Endothelial cell of umbilical vein (primary cell): ENCODE data around the gene RAB6B. TPM values are rescaled to one million over a fixed set of nuclear protein-coding genes. Genes with fewer than 3 reads are reported as not detected.

Source experiments
- BruUV-seq: library from RNA; stranded (reverse); fragments of 400-500 nt; replicated peaks from 2 replicates; lab custom pipeline; 2021; lab: Mats Ljungman, UMichigan
- CTCF ChIA-PET: fragments of 300-600, 350-600 bp; sonication (Branson Sonifier 250); formaldehyde crosslinking; loops from one replicate; lab custom pipeline; 2021; ENCODE audit warnings: antibody characterized with exemption, inconsistent platforms; lab: Charles Lee
- POLR2A ChIA-PET: fragments of 300-600, 350-600 bp; sonication (Branson Sonifier 250); formaldehyde crosslinking; loops from one replicate; lab custom pipeline; 2021; ENCODE audit warnings: antibody characterized with exemption, inconsistent platforms; lab: Charles Lee
- DNase-seq: peaks from one replicate; pipeline ENCODE4 v3.0.0-alpha.2; 2011; ENCODE audit warnings: low read depth, low spot score
- FAIRE-seq: peaks from 2 replicates; lab custom pipeline; 2011; peaks lifted over from hg19 to GRCh38; lab: Jason Lieb, UNC
- H2AFZ ChIP-seq: 2 replicates; pipeline ENCODE4 v1.6.0; 2012; ENCODE audit warnings: low read depth, low read length, control low read depth, inconsistent platforms
- H3K27ac ChIP-seq: 2 replicates; pipeline ENCODE4 v1.5.1; 2011; ENCODE audit warnings: low read depth, mild to moderate bottlenecking, control low read depth, low read length, moderate library complexity; ENCODE audit not compliant: insufficient read depth
- H3K27me3 ChIP-seq, 2 experiments: 2 replicates each; pipeline versions ENCODE4 v1.6.0 to v1.6.1; 2011; ENCODE audit warnings: low read length in 2 of 2, mixed read lengths in 1 of 2; ENCODE audit not compliant: control insufficient read depth in 2 of 2, insufficient read depth in 2 of 2
- H3K36me3 ChIP-seq, 2 experiments: 2 replicates in 1 of 2; 3 replicates in 1 of 2; pipeline ENCODE4 v1.5.1; 2011; ENCODE audit warnings: low read length in 2 of 2, mild to moderate bottlenecking in 1 of 2, moderate library complexity in 1 of 2; ENCODE audit not compliant: control insufficient read depth in 2 of 2, insufficient read depth in 2 of 2; ENCODE audit errors: extremely low read depth in 1 of 2
- H3K4me1 ChIP-seq: 3 replicates; pipeline ENCODE4 v1.5.1; 2011; ENCODE audit warnings: mild to moderate bottlenecking, low read length; ENCODE audit not compliant: control insufficient read depth, insufficient read depth; ENCODE audit errors: extremely low read depth
- H3K4me2 ChIP-seq: 2 replicates; pipeline ENCODE4 v1.6.1; 2011; ENCODE audit warnings: low read length, control low read depth, mixed read lengths; ENCODE audit not compliant: insufficient read depth
- H3K4me3 ChIP-seq, 3 experiments: fragments of 200-600 bp in 1 of 3; sonication (generic), shearing (Covaris generic) in 1 of 3; replicated peaks in 1 of 3; 2 replicates each; pipeline ENCODE4 v1.5.1; 2011 to 2016; ENCODE audit warnings: control low read depth in 3 of 3, low read length in 3 of 3, mild to moderate bottlenecking in 2 of 3, inconsistent platforms in 1 of 3, low read depth in 1 of 3, moderate library complexity in 1 of 3; ENCODE audit not compliant: insufficient read depth in 1 of 3
- H3K79me2 ChIP-seq: 2 replicates; pipeline ENCODE4 v1.6.0; 2012; ENCODE audit warnings: low read length, inconsistent platforms; ENCODE audit not compliant: control insufficient read depth, insufficient read depth
- H3K9ac ChIP-seq: replicated peaks from 2 replicates; pipeline ENCODE3; 2011; ENCODE audit warnings: low read length, control low read depth; ENCODE audit not compliant: insufficient read depth; ENCODE audit errors: extremely low read depth
- H3K9me1 ChIP-seq: replicated peaks from 3 replicates; pipeline ENCODE4 v1.6.0; 2011; ENCODE audit warnings: mild to moderate bottlenecking, low read length; ENCODE audit not compliant: control insufficient read depth, insufficient read depth; ENCODE audit errors: extremely low read depth
- H3K9me3 ChIP-seq: replicated peaks from 2 replicates; pipeline ENCODE4 v1.5.1; 2012; ENCODE audit warnings: low read length, inconsistent platforms; ENCODE audit not compliant: control insufficient read depth, insufficient read depth
- H4K20me1 ChIP-seq: replicated peaks from 2 replicates; pipeline ENCODE3; 2011; ENCODE audit warnings: mild to moderate bottlenecking, low read length; ENCODE audit not compliant: control insufficient read depth, insufficient read depth; ENCODE audit errors: extremely low read depth
- CTCF ChIP-seq, 2 donors: IDR thresholded peaks; 1 replicate in 1 of 2; 2 replicates in 1 of 2; pipeline ENCODE4 v1.5.1; 2011; ENCODE audit warnings: low read length in 2 of 2, mild to moderate bottlenecking in 2 of 2, moderate library complexity in 2 of 2, control low read depth in 1 of 2, inconsistent platforms in 1 of 2, low read depth in 1 of 2; ENCODE audit not compliant: insufficient read depth in 1 of 2; ENCODE audit errors: extremely low read depth in 1 of 2
- EZH2 ChIP-seq: IDR thresholded peaks from 2 replicates; pipeline ENCODE4 v1.6.1; 2012; ENCODE audit warnings: borderline replicate concordance, low read depth, mild to moderate bottlenecking, moderate library complexity, low read length, inconsistent platforms; ENCODE audit not compliant: severe bottlenecking
- FOS ChIP-seq: IDR thresholded peaks from 2 replicates; pipeline ENCODE4 v1.6.1; 2011; ENCODE audit warnings: mild to moderate bottlenecking, low read length, moderate library complexity, borderline replicate concordance; ENCODE audit not compliant: insufficient read depth
- GATA2 ChIP-seq: IDR thresholded peaks from 2 replicates; pipeline ENCODE4 v1.7.0; 2011; ENCODE audit warnings: low read depth, mild to moderate bottlenecking, moderate library complexity, mixed read lengths, low read length; ENCODE audit not compliant: insufficient read length, insufficient read depth
- JUN ChIP-seq: IDR thresholded peaks from 2 replicates; pipeline ENCODE4 v1.6.1; 2011; ENCODE audit warnings: borderline replicate concordance, low read depth; ENCODE audit not compliant: insufficient read length, insufficient read depth
- MYC ChIP-seq: IDR thresholded peaks from one replicate; pipeline ENCODE4 v1.6.1; 2011; ENCODE audit warnings: mild to moderate bottlenecking, low read depth, low read length
- POLR2A ChIP-seq: IDR thresholded peaks from 2 replicates; pipeline ENCODE4 v1.6.1; 2012; ENCODE audit warnings: low read depth, mild to moderate bottlenecking, control low read depth, low read length
- POLR2AphosphoS5 ChIP-seq: IDR thresholded peaks from 2 replicates; pipeline ENCODE4 v1.6.1; 2012; ENCODE audit warnings: low read depth, mild to moderate bottlenecking, control low read depth, low read length, moderate library complexity; ENCODE audit not compliant: insufficient read depth
- dilution Hi-C: fragments of 300-500 bp; cut with MboI; formaldehyde crosslinking; loops from one replicate; pipeline ENCODE4 v1.15.0; 2019; ENCODE audit warnings: low sequenced_read_pairs; ENCODE audit not compliant: extremely low pct_ligation_motif_present
- intact Hi-C: fragments of 100-400 bp; cut with micrococcal nuclease; formaldehyde crosslinking; loops from one replicate; pipeline ENCODE4 v1.10.0; 2022
- polyA plus RNA-seq, 4 experiments: library from polyadenylated mRNA; depleted of rRNA in 3 of 4; stranded (reverse) in 3 of 4; unstranded in 1 of 4; fragments of >200 nt; gene quantifications; 2 replicates each; pipeline versions ENCODE4 v1.2.1 to v1.2.3, GENCODE V29; 2011 to 2012; ENCODE audit warnings: missing spikeins in 1 of 4
- total RNA-seq: library from RNA; stranded (reverse); gene quantifications from 2 replicates; pipeline ENCODE4 v1.2.3, GENCODE V29; 2021
- TF ChIP-seq, protein P1 (sequence below): IDR thresholded peaks from 2 replicates; pipeline ENCODE4 v1.6.1; 2011; ENCODE audit not compliant: insufficient read depth, insufficient read length

The RAB6B gene
- total and polyA plus RNA-seq, 2 donors (not counting 3 experiments of a cell fraction or from before 2014, with no cell fraction given), result 1.7 to 6.7 TPM

- ChIA-PET POLR2A (no interaction called here), CTCF (interaction anchor here (1.0 to 7.2 kb wide), 11 partner anchors 9 to 548 kb away, joined by 3 to 223 read pairs (median 4); no protein-coding TSS in a partner anchor)
- DNase-seq, result no peak
- Histone ChIP-seq H3K36me3 (no peaks in the 10 kb centered on the region), H3K9me3 (no peaks in the 10 kb centered on the region), H3K9me1 (no peaks in the 10 kb centered on the region), H3K9ac (no peak overlapping the region), H3K4me2 (no peak overlapping the region), H3K4me1 (peaks cover 7% of the 10 kb centered on the region), H2AFZ (no peak overlapping the region), H3K4me3 (no peak overlapping the region), H4K20me1 (no peaks in the 10 kb centered on the region), H3K27ac (no peak overlapping the region), H3K79me2 (no peaks in the 10 kb centered on the region), H3K27me3 (no peaks in the 10 kb centered on the region)
- FAIRE-seq, result no peak
- no TSS peak for BruUV-seq
- dilution Hi-C loops (loop anchor here (25.0 kb wide), 1 partner anchor 280 kb away; no protein-coding TSS in a partner anchor), intact Hi-C loops (loop anchor here (5.0 kb wide), 1 partner anchor 540 kb away; no protein-coding TSS in a partner anchor)
- TF ChIP-seq CTCF (IDR thresholded peaks at IDR 0.05; ENCODE audit: extremely low read depth in 1 of 2, insufficient read depth in 1 of 2, low read depth in 1 of 2, low read length in 2 of 2) (no peak), JUN (no peak), POLR2A (no peak)
- TF ChIP-seq, protein P1, sequence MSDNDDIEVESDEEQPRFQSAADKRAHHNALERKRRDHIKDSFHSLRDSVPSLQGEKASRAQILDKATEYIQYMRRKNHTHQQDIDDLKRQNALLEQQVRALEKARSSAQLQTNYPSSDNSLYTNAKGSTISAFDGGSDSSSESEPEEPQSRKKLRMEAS, result no peak
These were observed 36.3 kb upstream of the RAB6B start for GRCh38 chr3:133932009-133932408.

DNA sequence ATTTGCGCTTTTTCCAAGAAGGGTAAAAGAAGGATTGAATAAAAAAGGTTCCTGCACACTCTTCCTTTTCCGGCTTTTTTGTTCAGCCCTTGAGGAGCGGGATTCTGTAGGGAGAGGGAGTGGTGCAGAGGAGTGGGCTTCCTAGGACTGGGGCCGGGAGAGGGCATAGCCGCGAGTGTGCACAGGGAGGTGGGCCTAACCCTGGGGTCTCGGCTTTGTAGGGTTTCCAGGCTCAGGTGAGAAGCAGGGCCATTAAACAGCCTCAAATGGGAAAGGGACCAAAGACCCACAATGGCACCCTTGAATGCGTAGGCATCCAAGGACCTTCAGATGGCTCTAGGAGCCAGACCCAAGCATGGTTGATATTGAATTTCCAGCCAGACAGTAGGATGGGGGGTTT lies 35.4 kb upstream of the RAB6B start:
- BruUV-seq, result no TSS peak
- H4K20me1 ChIP-seq, result no peaks in the 10 kb centered on the region
- no peak overlapping the region for H3K4me2 ChIP-seq
- TF ChIP-seq, protein P1, result no peak
- TF ChIP-seq FOS (no peak), EZH2 (no peak), CTCF (IDR thresholded peaks at IDR 0.05; ENCODE audit: extremely low read depth in 1 of 2, insufficient read depth in 1 of 2, low read depth in 1 of 2, low read length in 2 of 2) (no peak), GATA2 (no peak), POLR2A (no peak), POLR2AphosphoS5 (no peak), MYC (no peak), JUN (no peak)
- dilution Hi-C loops (loop anchor here (25.0 kb wide), 1 partner anchor 281 kb away; no protein-coding TSS in a partner anchor), intact Hi-C loops (loop anchor here (2.0 to 5.0 kb wide), 2 partner anchors 541 to 1200 kb away; no protein-coding TSS in a partner anchor)
- FAIRE-seq, result no peak
- no peaks in the 10 kb centered on the region for H3K9me1 ChIP-seq
- ChIA-PET POLR2A (interaction anchor here (0.6 kb wide), 1 partner anchor 368 kb away, joined by 3 read pairs; no protein-coding TSS in a partner anchor), CTCF (interaction anchor here (1.0 to 7.2 kb wide), 15 partner anchors 10 to 549 kb away, joined by 3 to 223 read pairs (median 4); no protein-coding TSS in a partner anchor)
- no peaks in the 10 kb centered on the region for H3K36me3 ChIP-seq
- H3K27me3 ChIP-seq, result no peaks in the 10 kb centered on the region
- no peaks in the 10 kb centered on the region for H3K79me2 ChIP-seq
- peaks cover 7% of the 10 kb centered on the region for H3K4me1 ChIP-seq
- no peak overlapping the region for H3K9ac ChIP-seq
- no peak overlapping the region for H3K27ac ChIP-seq
- no peak overlapping the region for H3K4me3 ChIP-seq
- H2AFZ ChIP-seq, result no peak overlapping the region
- no peaks in the 10 kb centered on the region for H3K9me3 ChIP-seq
- DNase-seq, result no peak
